K562 (cell line): Measurements from ENCODE around the gene FGFRL1.

Experiments
- ARHGAP35 ChIP-seq: fragments of 450-650 bp; IDR thresholded peaks from 2 replicates; pipeline ENCODE4 v1.6.1; 2018; ENCODE audit not compliant: partially characterized antibody
- ATF2 ChIP-seq: sonication (generic); formaldehyde crosslinking; IDR thresholded peaks from 2 replicates; pipeline ENCODE4 v1.8.1; 2022; ENCODE audit warnings: missing genetic modification reagents
- CTCF ChIP-seq, 3 experiments: IDR thresholded peaks in 2 of 3; conservative IDR thresholded peaks in 1 of 3; 2 replicates each; pipeline ENCODE4 v1.5.1; 2011 to 2012; ENCODE audit warnings: low read length in 3 of 3, mild to moderate bottlenecking in 3 of 3, control low read depth in 2 of 3, improper control_type of control experiment in 1 of 3, inconsistent platforms in 1 of 3, low read depth in 1 of 3, mixed read lengths in 1 of 3, moderate library complexity in 1 of 3; ENCODE audit not compliant: insufficient read depth in 2 of 3
- DPF2 ChIP-seq: fragments of 450-650 bp; IDR thresholded peaks from 2 replicates; pipeline ENCODE4 v1.6.1; 2016
- E2F3 ChIP-seq: fragments of 250-450 bp; sonication (Bioruptor Pico); IDR thresholded peaks from 2 replicates; pipeline ENCODE4 v1.4.0; 2020; ENCODE audit warnings: mild to moderate bottlenecking
- GATA2 ChIP-seq: sonication (generic); formaldehyde crosslinking; IDR thresholded peaks from 2 replicates; pipeline ENCODE4 v1.4.0; 2020; ENCODE audit warnings: mild to moderate bottlenecking, missing genetic modification reagents
- HMGXB4 ChIP-seq: sonication (generic); formaldehyde crosslinking; IDR thresholded peaks from 2 replicates; pipeline ENCODE4 v1.8.1; 2023; ENCODE audit warnings: mild to moderate bottlenecking, missing genetic modification reagents
- IRF2 ChIP-seq: sonication (generic); formaldehyde crosslinking; IDR thresholded peaks from 2 replicates; pipeline ENCODE4 v1.8.1; 2022; ENCODE audit warnings: mild to moderate bottlenecking, missing genetic modification reagents
- NFE2 ChIP-seq: IDR thresholded peaks from 2 replicates; pipeline ENCODE4 v1.6.1; 2014; ENCODE audit warnings: antibody characterized with exemption, low read depth
- SOX6 ChIP-seq: fragments of 450-650 bp; IDR thresholded peaks from 2 replicates; pipeline ENCODE4 v1.6.1; 2014; ENCODE audit warnings: mild to moderate bottlenecking

- no peak for TF ChIP-seq NFE2
- no peak for TF ChIP-seq HMGXB4
- no peak for TF ChIP-seq SOX6
- no peak for TF ChIP-seq CTCF (IDR thresholded peaks at IDR 0.05 in 2 of 3, conservative IDR thresholded peaks at IDR 0.05 in 1 of 3; ENCODE audit: insufficient read depth in 2 of 3, low read depth in 1 of 3, low read length in 3 of 3)
- no peak for TF ChIP-seq GATA2 (CRISPR knock-in tag)
- no peak for TF ChIP-seq IRF2 (CRISPR knock-in tag)
- TF ChIP-seq ARHGAP35: no peak
- no peak for TF ChIP-seq ATF2 (CRISPR knock-in tag)
- no peak for TF ChIP-seq DPF2
- no peak for TF ChIP-seq E2F3
These were observed 10.1 kb downstream of the FGFRL1 start for GRCh38 chr4:1021386-1022050.
